Kidney (tissue), 14 donors: ENCODE measurements around the gene ALDH9A1. TPM values are rescaled to one million over a fixed set of nuclear protein-coding genes. Genes with fewer than 3 reads are reported as not detected.
"Not testable (repeated sequence)": the region's sequence is repeated elsewhere in the genome, so short reads cannot be mapped to it uniquely, and the experiment has no call there.

Experiments
- DNase-seq, 5 donors: peaks; one replicate each; pipeline ENCODE4 v3.0.0-alpha.2; 2013 to 2020
- FAIRE-seq: peaks from 2 replicates; lab custom pipeline; 2012; peaks lifted over from hg19 to GRCh38; lab: Jason Lieb, UNC
- H3K27ac ChIP-seq, 2 donors: one replicate each; pipeline ENCODE4 v1.7.0; 2013; ENCODE audit warnings: low read depth in 2 of 2, low read length in 2 of 2, inconsistent platforms in 1 of 2
- H3K27me3 ChIP-seq: one replicate; pipeline ENCODE4 v1.7.1; 2013; ENCODE audit warnings: low read length, inconsistent platforms; ENCODE audit not compliant: control insufficient read depth, insufficient read depth
- H3K36me3 ChIP-seq, 3 donors: one replicate each; pipeline versions ENCODE4 v1.7.0 to v1.7.1; 2013; ENCODE audit warnings: low read length in 3 of 3, control low read depth in 1 of 3, inconsistent platforms in 1 of 3; ENCODE audit not compliant: insufficient read depth in 3 of 3, control insufficient read depth in 2 of 3
- H3K4me1 ChIP-seq, 3 donors: one replicate each; pipeline versions ENCODE4 v1.7.0 to v1.7.1; 2013; ENCODE audit warnings: low read length in 3 of 3, inconsistent platforms in 1 of 3, low read depth in 1 of 3; ENCODE audit not compliant: control insufficient read depth in 2 of 3, insufficient read depth in 2 of 3
- H3K4me3 ChIP-seq, 3 donors: one replicate each; pipeline versions ENCODE4 v1.7.0 to v1.8.1; 2013; ENCODE audit warnings: low read length in 3 of 3, control low read depth in 1 of 3, inconsistent platforms in 1 of 3
- H3K9ac ChIP-seq, 3 donors: one replicate each; pipeline versions ENCODE4 v1.7.0 to v1.7.1; 2013; ENCODE audit warnings: low read length in 3 of 3, control low read depth in 1 of 3, inconsistent platforms in 1 of 3
- H3K9me3 ChIP-seq, 3 donors: one replicate each; pipeline versions ENCODE4 v1.7.0 to v1.7.1; 2013; ENCODE audit warnings: low read length in 3 of 3, control low read depth in 1 of 3, inconsistent platforms in 1 of 3; ENCODE audit not compliant: control insufficient read depth in 2 of 3, insufficient read depth in 1 of 3
- CTCF ChIP-seq: IDR thresholded peaks from 3 replicates; pipeline ENCODE4 v1.5.1; 2012; ENCODE audit warnings: mild to moderate bottlenecking, moderate library complexity, borderline replicate concordance; ENCODE audit not compliant: insufficient read depth; ENCODE audit errors: extremely low read depth
- intact Hi-C: fragments of 100-400 bp; cut with DNase I; formaldehyde crosslinking; loops from one replicate; pipeline ENCODE4 v1.11.1; 2022
- polyA plus RNA-seq: library from polyadenylated mRNA; stranded (reverse); fragments of 350-450 nt; fragmentation: Illumina TruSeq; extraction: RNeasy Lipid Tissue Mini Kit (QIAGEN cat#74804); gene quantifications from one replicate; pipeline ENCODE4 v1.2.3, GENCODE V29; 2014; ENCODE audit warnings: low read depth, low replicate concordance; ENCODE audit not compliant: insufficient read depth
- total RNA-seq: library from RNA; stranded (reverse); fragmentation: NEBNext Ultra II Directional; extraction: Animal tissue kit (Norgen Biotek cat#: 25700); gene quantifications from one replicate; pipeline ENCODE4 v1.2.1, GENCODE V29; 2021
- donor health status: control.
- donor health status: control.
- donor health status: control.
- donor health status: control.
- donor health status: control.
- donor health status: DM: yes; HTN: yes; CAD: no.
- donor health status: Normal renal cell carcinoma (clear cell type).

ALDH9A1 gene
- total and polyA plus RNA-seq, 2 donors from 2014 or later, result 70.7 to 77.2 TPM

GRCh38 chr1:165686971-165687433, 11.4 kb downstream of the ALDH9A1 start:
- Histone ChIP-seq H3K4me3 (no peak overlapping the region), H3K27me3 (no peaks in the 10 kb centered on the region), H3K9ac (no peak overlapping the region), H3K4me1 (no peaks in the 10 kb centered on the region), H3K9me3 (no peaks in the 10 kb centered on the region), H3K36me3 (peaks cover 6 to 16% (median 7%) of the 10 kb centered on the region in 3 donors), H3K27ac (no peak overlapping the region)
- intact Hi-C loops, result no loop called here
- FAIRE-seq (no peak), DNase-seq (no peak)
- no peak for TF ChIP-seq CTCF

GRCh38 chr1:165686121-165686970, 12.0 kb downstream of the ALDH9A1 start:
- peaks cover 8 to 20% (median 11%) of the 10 kb centered on the region in 3 donors for H3K36me3 ChIP-seq
- H3K4me1 ChIP-seq, result no peaks in the 10 kb centered on the region
- TF ChIP-seq CTCF, result no peak
- no peaks in the 10 kb centered on the region for H3K27me3 ChIP-seq
- FAIRE-seq (no peak), DNase-seq (no peak)
- H3K9ac ChIP-seq, result no peak overlapping the region
- H3K9me3 ChIP-seq, result no peaks in the 10 kb centered on the region
- intact Hi-C loops, result no loop called here
- H3K4me3 ChIP-seq, result no peak overlapping the region
- no peak overlapping the region for H3K27ac ChIP-seq

- H3K27me3 ChIP-seq, result no peaks in the 10 kb centered on the region
- no peaks in the 10 kb centered on the region for H3K4me1 ChIP-seq
- H3K36me3 ChIP-seq, result peaks cover 8 to 33% (median 18%) of the 10 kb centered on the region in 3 donors
- H3K27ac ChIP-seq, result no peak overlapping the region
- TF ChIP-seq CTCF, result no peak
- no peak overlapping the region for H3K4me3 ChIP-seq
- DNase-seq, result no peak
- no peak for FAIRE-seq
- intact Hi-C loops, result no loop called here
- H3K9me3 ChIP-seq, result no peaks in the 10 kb centered on the region
- no peak overlapping the region for H3K9ac ChIP-seq
These were observed 14.4 kb downstream of the ALDH9A1 start for GRCh38 chr1:165683848-165684485.

GRCh38 chr1:165680773-165681172, 17.6 kb downstream of the ALDH9A1 start:
- H3K9me3 ChIP-seq, DNase-seq, intact Hi-C loops, H3K27ac ChIP-seq, H3K27me3 ChIP-seq, H3K4me3 ChIP-seq, FAIRE-seq, H3K9ac ChIP-seq, H3K4me1 ChIP-seq: not testable (repeated sequence)
- H3K36me3 ChIP-seq, result peaks cover 8 to 38% (median 28%) of the 10 kb centered on the region in 3 donors
